GM12872 (cell line): Measurements from ENCODE around the gene LSAMP.

Experiments used
- TF ChIP-seq, protein P1 (sequence below): IDR thresholded peaks from 3 replicates; pipeline ENCODE4 v1.5.1; 2011; ENCODE audit warnings: low read depth, mild to moderate bottlenecking, low read length, moderate library complexity; ENCODE audit not compliant: insufficient read depth

LSAMP gene

DNA sequence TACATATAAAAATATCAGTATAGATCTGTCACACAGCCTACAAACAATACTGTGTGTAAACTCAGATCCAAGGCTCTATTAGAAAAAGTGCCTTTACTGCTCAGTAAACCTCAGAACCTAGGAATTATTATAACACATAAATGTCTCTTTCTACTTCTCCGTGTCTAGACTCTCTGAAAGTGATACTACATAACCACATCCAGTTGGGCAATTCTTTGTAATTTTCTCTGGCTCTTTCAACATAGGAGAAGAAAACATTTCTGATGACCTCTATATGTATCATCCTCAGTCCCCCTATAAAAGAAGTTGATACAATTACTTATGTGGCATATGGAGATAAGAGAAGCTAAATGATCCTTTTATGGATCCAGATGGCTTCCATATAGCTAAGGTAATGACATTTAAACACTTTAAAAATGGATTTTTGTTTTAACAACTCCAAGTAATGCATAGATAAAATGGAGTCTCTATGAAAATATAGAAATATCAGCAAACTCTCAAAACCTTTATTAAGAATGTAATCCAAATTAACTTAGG, 104.5 kb downstream of the LSAMP start:
- TF ChIP-seq, protein P1, sequence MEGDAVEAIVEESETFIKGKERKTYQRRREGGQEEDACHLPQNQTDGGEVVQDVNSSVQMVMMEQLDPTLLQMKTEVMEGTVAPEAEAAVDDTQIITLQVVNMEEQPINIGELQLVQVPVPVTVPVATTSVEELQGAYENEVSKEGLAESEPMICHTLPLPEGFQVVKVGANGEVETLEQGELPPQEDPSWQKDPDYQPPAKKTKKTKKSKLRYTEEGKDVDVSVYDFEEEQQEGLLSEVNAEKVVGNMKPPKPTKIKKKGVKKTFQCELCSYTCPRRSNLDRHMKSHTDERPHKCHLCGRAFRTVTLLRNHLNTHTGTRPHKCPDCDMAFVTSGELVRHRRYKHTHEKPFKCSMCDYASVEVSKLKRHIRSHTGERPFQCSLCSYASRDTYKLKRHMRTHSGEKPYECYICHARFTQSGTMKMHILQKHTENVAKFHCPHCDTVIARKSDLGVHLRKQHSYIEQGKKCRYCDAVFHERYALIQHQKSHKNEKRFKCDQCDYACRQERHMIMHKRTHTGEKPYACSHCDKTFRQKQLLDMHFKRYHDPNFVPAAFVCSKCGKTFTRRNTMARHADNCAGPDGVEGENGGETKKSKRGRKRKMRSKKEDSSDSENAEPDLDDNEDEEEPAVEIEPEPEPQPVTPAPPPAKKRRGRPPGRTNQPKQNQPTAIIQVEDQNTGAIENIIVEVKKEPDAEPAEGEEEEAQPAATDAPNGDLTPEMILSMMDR = no peak

DNA sequence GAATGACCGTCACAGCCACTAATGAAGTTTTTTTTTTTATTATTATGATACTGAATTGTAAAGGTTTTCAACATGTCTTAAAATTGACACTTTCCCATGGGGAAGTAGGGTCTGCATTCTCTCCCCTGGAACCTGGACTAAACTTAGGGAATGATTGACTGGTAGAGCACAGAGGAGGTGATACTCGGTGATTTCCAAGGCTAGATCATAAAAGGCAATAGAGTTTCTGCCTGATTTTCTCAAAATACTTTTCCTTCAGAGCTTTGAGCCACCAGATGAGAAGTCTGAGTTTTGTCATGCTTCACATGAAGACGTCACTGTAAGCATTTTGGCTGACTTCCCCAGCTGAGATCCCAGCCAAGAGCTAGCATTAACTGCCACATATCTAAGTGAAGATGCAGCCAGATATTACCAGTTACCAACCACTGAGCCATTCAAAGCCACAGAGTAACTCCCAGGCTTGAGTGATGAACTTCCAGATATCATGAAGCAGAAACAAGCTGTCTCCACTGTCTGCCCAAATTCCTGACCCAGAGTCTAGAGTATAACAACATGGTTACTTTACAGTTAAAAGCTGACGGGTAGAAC, 105.8 kb downstream of the LSAMP start:
- TF ChIP-seq, protein P1 = no peak

DNA sequence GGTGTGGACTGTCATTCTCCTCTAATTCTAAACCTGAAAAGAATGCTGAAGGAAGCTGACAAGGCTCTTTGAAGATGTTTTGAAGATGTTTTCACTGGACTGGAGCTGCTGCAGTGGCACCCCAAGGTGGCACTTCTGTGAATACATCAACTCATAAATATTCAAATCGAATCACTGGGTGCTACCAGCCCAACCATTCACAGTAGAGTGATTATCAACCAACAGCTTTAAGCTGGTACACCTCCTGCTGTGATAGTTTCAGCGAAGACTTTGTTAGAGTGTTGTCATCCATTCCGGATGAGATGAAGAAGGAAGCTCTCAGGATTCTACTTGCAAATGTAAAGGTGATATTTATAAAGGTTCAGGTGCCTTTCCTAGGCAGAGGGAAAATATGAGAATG, 106.6 kb downstream of the LSAMP start:
- TF ChIP-seq, protein P1 = no peak

DNA sequence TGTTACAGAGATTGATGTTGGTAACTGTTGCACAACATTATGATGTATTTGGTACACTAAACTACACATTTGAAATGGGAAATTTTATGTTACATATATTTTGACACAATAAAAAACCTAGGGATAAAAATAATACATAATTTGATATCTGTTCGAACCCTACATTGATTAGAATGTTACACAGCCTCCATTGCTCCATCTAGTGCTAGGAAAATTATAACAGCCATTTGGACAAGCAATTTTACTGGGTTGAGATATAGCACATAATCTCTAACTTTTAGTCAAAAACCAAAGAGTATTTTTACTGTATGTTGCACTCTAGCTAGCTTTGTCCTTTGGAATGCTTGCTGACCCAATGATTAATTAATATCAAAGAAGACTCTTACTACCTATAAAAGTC, 108.1 kb downstream of the LSAMP start:
- TF ChIP-seq, protein P1 = no peak

DNA sequence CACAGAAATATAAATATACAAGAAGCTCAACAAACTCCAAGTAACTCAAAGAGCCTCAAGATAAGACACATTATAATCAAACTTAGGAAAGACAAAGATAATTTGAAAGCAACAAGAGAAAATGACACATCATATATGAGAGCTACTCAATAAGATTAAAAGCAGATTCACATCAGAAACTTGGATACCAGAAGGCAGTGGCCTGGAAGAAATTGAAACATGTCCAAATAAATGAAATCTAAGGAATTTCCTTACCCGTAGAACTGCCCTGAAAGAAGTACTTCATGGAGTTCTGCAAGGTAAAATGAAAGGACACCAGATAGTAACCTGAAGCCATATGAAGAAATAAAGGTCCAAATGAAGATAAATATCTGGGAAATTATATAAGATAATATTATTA, 113.9 kb downstream of the LSAMP start:
- TF ChIP-seq, protein P1 = no peak

DNA sequence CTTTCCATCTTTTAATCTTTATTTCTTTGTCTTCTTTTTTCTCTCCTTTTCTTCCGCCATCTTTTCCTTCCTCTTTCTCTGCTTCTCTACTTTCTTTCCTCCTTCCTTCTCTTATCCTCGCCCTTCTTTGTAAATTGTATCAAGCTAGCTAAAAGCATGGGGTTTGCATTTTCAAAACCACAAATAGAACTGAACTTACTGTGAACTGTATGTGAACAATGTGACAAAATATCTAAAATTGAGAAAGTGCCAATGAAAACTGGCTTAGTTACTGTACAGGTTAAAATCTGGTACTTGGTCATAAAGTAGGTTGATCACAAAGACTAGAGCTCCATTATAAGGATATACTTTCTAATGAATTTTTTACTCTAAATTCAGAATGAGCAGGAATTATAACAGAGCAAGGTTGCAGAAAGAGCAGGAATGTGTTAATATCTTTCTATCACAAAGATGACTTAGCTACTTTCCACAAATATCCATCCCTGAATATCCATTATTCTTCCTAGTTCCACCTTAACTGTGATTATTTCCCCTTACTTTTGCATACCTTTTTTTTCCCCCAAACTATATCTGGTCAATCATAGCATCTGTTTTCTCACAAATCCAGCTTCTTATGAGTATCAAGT, 122.4 kb downstream of the LSAMP start:
- TF ChIP-seq, protein P1 = no peak

DNA sequence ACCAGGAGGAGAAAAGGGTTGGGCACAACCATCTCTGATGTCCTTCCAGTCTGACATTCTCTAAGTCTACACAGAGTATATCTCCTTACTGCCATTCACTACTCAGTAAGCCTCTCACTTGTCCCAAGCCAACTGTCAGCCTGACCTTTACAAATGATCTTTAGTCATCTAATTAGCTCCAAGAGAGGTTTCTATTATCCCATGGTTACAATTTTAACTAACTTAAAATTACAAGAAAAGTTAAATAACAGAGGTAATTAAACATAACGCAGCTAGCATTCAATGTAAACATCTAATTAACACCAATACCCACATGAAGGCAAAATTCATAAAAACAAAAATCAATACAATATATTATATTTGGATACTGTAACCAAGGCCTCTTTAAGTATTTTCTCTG, 126.9 kb downstream of the LSAMP start:
- TF ChIP-seq, protein P1 = no peak
